ENCODE results near the gene PRG3.

PRG3 gene

DNA sequence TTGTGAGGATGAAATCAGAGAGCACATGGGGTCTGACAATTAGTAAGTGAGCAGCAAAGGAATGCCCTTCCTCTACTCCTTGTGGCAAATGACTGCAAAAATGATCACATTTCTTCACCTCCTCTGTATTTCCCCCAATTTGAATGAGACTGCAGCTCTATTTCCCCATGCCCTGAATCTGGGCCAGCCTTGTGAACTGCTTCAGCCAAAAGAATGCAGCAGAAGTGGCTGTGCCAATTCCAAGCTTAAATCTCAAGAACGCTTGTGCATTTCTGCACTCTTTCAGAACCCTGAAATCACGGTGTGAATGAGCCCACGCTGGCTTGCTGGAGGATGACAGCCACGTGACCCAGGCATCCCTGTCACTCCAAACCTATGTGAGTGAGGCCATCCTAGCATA, 36.1 kb upstream of the PRG3 start:
- Histone ChIP-seq H3K36me3 (peaks cover 70 to 98% (median 76%) of the 10 kb centered on the region in 3 donors), H3K27me3 (no peaks in the 10 kb centered on the region), H3K4me3 (no peak overlapping the region), H3K27ac (peak overlapping the region in 1 of 2 donors; percentile 0), H3K9me3 (no peaks in the 10 kb centered on the region), H3K4me1 (peaks cover 0 to 12% (median 5%) of the 10 kb centered on the region in 4 donors)
- DNase-seq: peak in 1 of 2 donors; percentile 68
- intact Hi-C loops (cut with DNase I; ENCODE audit: low total_unique reads): no loop called here
- TF ChIP-seq, protein P1, sequence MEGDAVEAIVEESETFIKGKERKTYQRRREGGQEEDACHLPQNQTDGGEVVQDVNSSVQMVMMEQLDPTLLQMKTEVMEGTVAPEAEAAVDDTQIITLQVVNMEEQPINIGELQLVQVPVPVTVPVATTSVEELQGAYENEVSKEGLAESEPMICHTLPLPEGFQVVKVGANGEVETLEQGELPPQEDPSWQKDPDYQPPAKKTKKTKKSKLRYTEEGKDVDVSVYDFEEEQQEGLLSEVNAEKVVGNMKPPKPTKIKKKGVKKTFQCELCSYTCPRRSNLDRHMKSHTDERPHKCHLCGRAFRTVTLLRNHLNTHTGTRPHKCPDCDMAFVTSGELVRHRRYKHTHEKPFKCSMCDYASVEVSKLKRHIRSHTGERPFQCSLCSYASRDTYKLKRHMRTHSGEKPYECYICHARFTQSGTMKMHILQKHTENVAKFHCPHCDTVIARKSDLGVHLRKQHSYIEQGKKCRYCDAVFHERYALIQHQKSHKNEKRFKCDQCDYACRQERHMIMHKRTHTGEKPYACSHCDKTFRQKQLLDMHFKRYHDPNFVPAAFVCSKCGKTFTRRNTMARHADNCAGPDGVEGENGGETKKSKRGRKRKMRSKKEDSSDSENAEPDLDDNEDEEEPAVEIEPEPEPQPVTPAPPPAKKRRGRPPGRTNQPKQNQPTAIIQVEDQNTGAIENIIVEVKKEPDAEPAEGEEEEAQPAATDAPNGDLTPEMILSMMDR (IDR thresholded peaks at IDR 0.05): no peak

DNA sequence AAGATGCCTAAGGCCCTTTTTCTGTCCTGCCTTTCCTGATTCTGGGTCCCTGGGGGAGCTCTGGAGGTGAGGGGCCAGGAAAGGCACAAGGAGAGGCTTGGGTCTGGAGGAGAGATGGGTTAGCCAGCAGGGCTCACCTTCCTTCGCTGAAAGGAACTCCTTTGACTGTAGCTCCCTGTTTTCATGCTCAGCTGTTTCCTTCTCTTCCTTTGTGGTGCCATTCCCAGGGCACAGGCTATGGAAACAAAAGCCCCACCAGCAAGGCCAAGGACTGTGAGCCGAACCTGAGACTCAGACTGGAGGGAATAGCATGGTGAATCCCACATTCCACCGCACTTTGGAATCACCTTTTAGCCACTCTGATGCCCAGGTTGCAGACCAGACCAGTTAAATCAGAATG, 35.5 kb upstream of the PRG3 start:
- Histone ChIP-seq H3K4me1 (peaks cover 0 to 12% (median 5%) of the 10 kb centered on the region in 4 donors), H3K4me3 (no peak overlapping the region), H3K27ac (peak overlapping the region in 1 of 2 donors; percentile 0), H3K9me3 (no peaks in the 10 kb centered on the region), H3K27me3 (no peaks in the 10 kb centered on the region), H3K36me3 (peaks cover 74 to 95% (median 77%) of the 10 kb centered on the region in 3 donors)
- TF ChIP-seq, protein P1 (IDR thresholded peaks at IDR 0.05): no peak
- intact Hi-C loops (cut with DNase I; ENCODE audit: low total_unique reads): no loop called here
- DNase-seq: no peak

DNA sequence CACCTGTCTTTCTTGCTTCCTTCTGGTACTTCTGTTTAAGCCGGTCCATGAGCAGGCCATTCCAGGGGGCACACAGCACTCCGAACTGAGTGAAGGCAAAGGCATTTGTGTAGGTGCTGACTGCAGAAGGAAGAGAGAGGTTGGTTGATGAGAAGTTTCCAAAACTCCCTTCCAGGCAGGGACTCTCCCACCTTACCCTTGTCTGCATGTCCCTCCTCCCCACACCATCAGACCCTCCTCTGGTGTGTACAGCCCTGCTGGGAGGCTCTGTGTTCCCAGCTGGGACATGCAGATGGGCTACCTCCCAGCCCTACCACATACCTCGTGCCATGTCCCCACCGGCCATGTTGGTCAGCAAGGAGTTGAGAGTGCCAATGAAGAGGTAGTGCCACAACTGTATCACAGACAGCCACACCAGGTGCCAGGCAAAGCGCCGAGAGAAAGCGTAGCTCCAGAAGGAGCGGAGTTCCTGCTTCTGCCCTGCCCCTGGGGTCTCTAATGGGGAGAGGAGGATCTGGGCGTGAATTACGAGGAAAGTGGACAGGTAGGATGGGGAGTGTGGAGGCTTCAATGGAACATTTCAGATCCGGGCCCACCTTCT, 33.8 kb upstream of the PRG3 start:
- no peak for DNase-seq
- Histone ChIP-seq H3K27me3 (no peaks in the 10 kb centered on the region), H3K4me1 (peaks cover 0 to 12% (median 5%) of the 10 kb centered on the region in 4 donors), H3K4me3 (no peak overlapping the region), H3K27ac (no peak overlapping the region), H3K36me3 (peaks cover 78 to 95% (median 79%) of the 10 kb centered on the region in 3 donors), H3K9me3 (no peaks in the 10 kb centered on the region)
- intact Hi-C loops (cut with DNase I; ENCODE audit: low total_unique reads): no loop called here
- TF ChIP-seq, protein P1 (IDR thresholded peaks at IDR 0.05): no peak

DNA sequence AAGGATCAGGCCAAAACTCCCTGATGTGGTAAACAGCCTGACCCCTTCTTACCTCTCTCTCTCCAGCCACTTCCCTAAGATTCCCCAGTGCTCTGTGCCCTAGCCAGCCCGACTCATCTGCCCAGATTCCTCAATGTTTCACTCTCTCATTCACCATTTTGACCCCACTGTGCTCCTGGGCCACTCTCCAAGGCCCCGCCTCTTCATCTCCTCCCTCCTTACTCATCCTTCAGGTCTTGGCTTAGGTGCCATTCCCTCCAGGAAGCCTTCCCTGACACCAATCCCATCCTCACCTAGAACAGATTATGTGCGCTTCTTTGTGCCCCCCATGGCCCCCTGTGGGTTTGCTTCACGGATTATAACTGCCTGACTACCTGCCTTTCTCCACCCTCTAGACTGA, 32.7 kb upstream of the PRG3 start:
- no peak overlapping the region for H3K27ac ChIP-seq
- H3K36me3 ChIP-seq: peaks cover 87 to 95% (median 88%) of the 10 kb centered on the region in 3 donors
- intact Hi-C loops (cut with DNase I; ENCODE audit: low total_unique reads): no loop called here

DNA sequence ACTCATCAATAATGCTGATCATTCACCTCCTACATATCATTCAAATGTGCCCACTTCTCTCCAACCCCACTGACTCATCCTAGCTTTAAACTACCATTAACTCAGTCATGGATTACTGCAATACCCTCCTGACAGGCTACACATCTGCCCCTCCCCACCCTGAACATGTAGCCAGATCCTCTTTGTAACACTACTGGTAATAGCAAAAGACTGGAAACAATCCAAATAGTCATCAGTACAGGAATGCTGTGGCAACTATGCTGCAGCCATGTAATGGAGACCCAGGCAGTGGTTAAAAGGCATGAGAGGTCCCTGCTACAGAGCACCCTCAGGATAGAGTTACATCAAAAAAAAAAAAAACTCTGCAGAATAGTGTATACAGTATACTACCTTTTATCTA, 29.3 kb upstream of the PRG3 start:
- Histone ChIP-seq H3K27ac (no peak overlapping the region), H3K36me3 (peaks cover 65 to 93% (median 77%) of the 10 kb centered on the region in 3 donors), H3K27me3 (no peaks in the 10 kb centered on the region), H3K4me1 (peaks cover 0 to 3% (median 0%) of the 10 kb centered on the region in 4 donors), H3K9me3 (no peaks in the 10 kb centered on the region), H3K4me3 (no peak overlapping the region)
- intact Hi-C loops (cut with DNase I; ENCODE audit: low total_unique reads): no loop called here
- TF ChIP-seq, protein P1 (IDR thresholded peaks at IDR 0.05): no peak
- DNase-seq: no peak

More for the DNA sequence above, 32.7 kb upstream of the PRG3 start:
- Histone ChIP-seq H3K4me1 (peaks cover 0 to 12% (median 5%) of the 10 kb centered on the region in 4 donors), H3K27me3 (no peaks in the 10 kb centered on the region), H3K9me3 (no peaks in the 10 kb centered on the region), H3K4me3 (no peak overlapping the region)
- DNase-seq: no peak
- TF ChIP-seq, protein P1 (IDR thresholded peaks at IDR 0.05): no peak
